Tongue (tissue), 2 donors: ENCODE results near the gene ARHGAP31. TPM values are rescaled to one million over a fixed set of nuclear protein-coding genes. Genes with fewer than 3 reads are reported as not detected.
A peak's percentile ranks its signal among the peaks of the same experiment; 100 is the strongest.
"Not testable (repeated sequence)": the region's sequence is repeated elsewhere in the genome, so short reads cannot be mapped to it uniquely, and the experiment has no call there.

Experiments used
- DNase-seq: peaks from one replicate; pipeline ENCODE4 v3.0.0-alpha.2; 2015
- total RNA-seq: library from RNA; depleted of rRNA; stranded (reverse); fragments of >200 nt; gene quantifications from one replicate; pipeline ENCODE4 v1.2.3, GENCODE V29; 2014

ARHGAP31 gene
- total RNA-seq, 1 donor from 2014 or later: 16.4 TPM

- DNase-seq: no peak
Measured at GRCh38 chr3:119352034-119352609, 57.9 kb downstream of the ARHGAP31 start.

- DNase-seq: peak; percentile 71
Measured at GRCh38 chr3:119352863-119353527, 58.8 kb downstream of the ARHGAP31 start.

GRCh38 chr3:119355608-119356007, 61.4 kb downstream of the ARHGAP31 start:
- not testable (repeated sequence) for DNase-seq

GRCh38 chr3:119356646-119357045, 62.5 kb downstream of the ARHGAP31 start:
- no peak for DNase-seq

- no peak for DNase-seq
Measured at GRCh38 chr3:119357190-119357589, 63.0 kb downstream of the ARHGAP31 start.

- no peak for DNase-seq
Measured at GRCh38 chr3:119359476-119360326, 65.5 kb downstream of the ARHGAP31 start.

- no peak for DNase-seq
Measured at GRCh38 chr3:119360736-119361462, 66.7 kb downstream of the ARHGAP31 start.

- DNase-seq: no peak
Measured at GRCh38 chr3:119362010-119362409, 67.8 kb downstream of the ARHGAP31 start.

- DNase-seq: no peak
Measured at GRCh38 chr3:119362940-119363725, 69.0 kb downstream of the ARHGAP31 start.

- no peak for DNase-seq
Measured at GRCh38 chr3:119364401-119364800, 70.2 kb downstream of the ARHGAP31 start.

GRCh38 chr3:119365418-119365817, 71.2 kb downstream of the ARHGAP31 start:
- DNase-seq: no peak

GRCh38 chr3:119367000-119367399, 72.8 kb downstream of the ARHGAP31 start:
- DNase-seq: no peak

GRCh38 chr3:119368298-119368697, 74.1 kb downstream of the ARHGAP31 start:
- peak; percentile 37 for DNase-seq

- DNase-seq: not testable (repeated sequence)
Measured at GRCh38 chr3:119371786-119372185, 77.6 kb downstream of the ARHGAP31 start.

GRCh38 chr3:119375106-119375505, 80.9 kb downstream of the ARHGAP31 start:
- no peak for DNase-seq

- DNase-seq: no peak
Measured at GRCh38 chr3:119375510-119375909, 81.3 kb downstream of the ARHGAP31 start.

- no peak for DNase-seq
Measured at GRCh38 chr3:119376758-119377157, 82.6 kb downstream of the ARHGAP31 start.

- DNase-seq: no peak
Measured at GRCh38 chr3:119378259-119378803, 84.1 kb downstream of the ARHGAP31 start.

- peak; percentile 15 for DNase-seq
Measured at GRCh38 chr3:119380697-119381096, 86.5 kb downstream of the ARHGAP31 start.

GRCh38 chr3:119382134-119382533, 88.0 kb downstream of the ARHGAP31 start:
- no peak for DNase-seq

- DNase-seq: peak; percentile 11
Measured at GRCh38 chr3:119388577-119388976, 94.4 kb downstream of the ARHGAP31 start.
